ENCODE data around the gene LBHD2. TPM values are rescaled to one million over a fixed set of nuclear protein-coding genes. Genes with fewer than 3 reads are reported as not detected.

The LBHD2 gene
- total RNA-seq, 2 experiments from 2014 or later = not detected

GRCh38 chr14:103137689-103138300 is 53.8 kb downstream of the LBHD2 start:
- CTCF ChIA-PET = no interaction called here
- POLR2A ChIA-PET = no interaction called here

DNA sequence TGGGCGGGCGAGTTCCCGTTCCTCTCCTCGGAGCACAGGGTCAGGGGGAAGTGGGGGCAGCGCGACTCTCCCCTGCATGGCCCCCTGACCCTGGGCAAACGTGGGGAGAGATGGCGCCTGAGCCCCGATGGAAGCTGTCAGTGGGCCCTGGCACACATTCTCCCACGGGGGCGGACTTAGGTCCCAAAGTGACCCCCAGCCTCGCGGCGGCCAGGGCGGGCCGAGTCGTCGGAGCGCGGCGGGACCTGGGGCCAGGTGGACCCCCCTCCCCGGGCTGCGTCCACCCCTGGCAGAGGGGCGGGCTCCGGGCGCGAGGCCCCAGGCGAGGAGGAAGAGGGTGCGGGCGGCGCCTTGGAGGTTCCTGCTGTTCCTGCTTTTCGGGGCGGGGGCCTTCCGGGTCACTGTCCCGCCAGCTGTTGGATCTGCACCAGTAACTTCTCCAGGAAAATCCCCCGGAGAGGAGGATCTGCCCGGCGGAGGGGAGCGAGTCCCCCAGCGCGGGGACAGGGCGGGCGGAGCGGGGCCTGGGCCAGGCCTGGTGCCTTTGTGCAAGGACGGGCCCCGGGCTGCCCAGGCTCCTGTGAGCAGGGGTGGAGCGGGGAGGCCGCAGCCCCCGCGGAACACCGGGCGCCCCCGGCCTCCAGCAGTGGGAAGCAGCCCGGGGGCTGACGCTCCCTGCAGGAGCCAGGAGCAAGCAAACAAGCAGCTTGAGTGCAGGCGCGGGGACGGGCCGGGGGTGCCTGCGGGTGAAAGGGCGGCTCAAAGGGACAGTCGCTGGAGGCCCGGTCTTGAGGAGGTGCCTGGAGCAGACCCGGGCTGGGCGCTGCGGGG is 54.5 kb downstream of the LBHD2 start:
- ChIA-PET CTCF (no interaction called here), POLR2A (no interaction called here)

- ChIA-PET CTCF (interaction anchor here (1.6 kb wide), 1 partner anchor 34 kb away, joined by 6 read pairs; no protein-coding TSS in a partner anchor), POLR2A (no interaction called here)
These were observed 55.4 kb downstream of the LBHD2 start for GRCh38 chr14:103139132-103140025.

Other genes with a start within 250 kb of the LBHD2 start
- gene AMN, start 161.5 kb upstream of the LBHD2 start, total RNA-seq = under 1 TPM; 0.71 to 0.72 TPM
- 1 to 10 TPM; 2.0 to 2.3 TPM for gene CDC42BPB, start 26.7 kb upstream of the LBHD2 start, total RNA-seq
- not detected for gene EXOC3L4, start 10.5 kb downstream of the LBHD2 start, total RNA-seq
- gene TNFAIP2, start 39.3 kb downstream of the LBHD2 start, total RNA-seq = 1 to 10 TPM in 1 of 2 experiments, under 1 TPM in 1; 0.82 to 1.1 TPM